Measurements from ENCODE around the gene POLA1.

Gene POLA1

DNA sequence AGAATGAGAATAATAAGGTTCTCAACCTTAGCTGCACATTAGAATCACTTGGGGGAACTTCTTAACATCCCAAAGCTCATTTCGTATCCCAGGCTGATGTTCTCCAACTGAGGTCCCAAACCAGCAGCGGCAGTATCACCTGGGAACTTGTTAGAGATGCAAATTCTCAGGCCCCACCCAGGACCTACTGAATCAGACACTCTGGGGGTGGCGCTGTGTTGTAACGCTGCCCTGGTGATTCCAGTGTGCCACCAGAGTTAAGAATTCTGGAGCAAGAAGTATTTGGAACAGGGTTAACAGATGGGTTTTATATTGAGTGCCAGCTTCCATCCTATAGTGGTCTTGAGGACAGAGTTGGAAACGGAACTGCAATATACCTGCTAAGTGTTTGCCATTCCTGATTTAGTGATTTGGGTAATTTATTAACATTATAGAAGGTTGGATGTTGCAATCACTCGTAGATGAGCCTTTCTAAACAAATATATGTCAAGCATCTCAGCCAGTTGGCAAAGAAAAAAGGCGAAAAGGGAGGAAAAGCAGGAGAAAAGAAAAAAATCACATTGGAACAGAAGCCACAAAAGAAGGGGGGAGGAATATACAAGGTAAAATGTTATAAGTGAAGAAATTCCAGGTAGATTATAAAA, 181.0 kb downstream of the POLA1 start:
- DNase-seq (ENCODE audit: low read depth in 1 of 2, low spot score in 1 of 2), result no peak

DNA sequence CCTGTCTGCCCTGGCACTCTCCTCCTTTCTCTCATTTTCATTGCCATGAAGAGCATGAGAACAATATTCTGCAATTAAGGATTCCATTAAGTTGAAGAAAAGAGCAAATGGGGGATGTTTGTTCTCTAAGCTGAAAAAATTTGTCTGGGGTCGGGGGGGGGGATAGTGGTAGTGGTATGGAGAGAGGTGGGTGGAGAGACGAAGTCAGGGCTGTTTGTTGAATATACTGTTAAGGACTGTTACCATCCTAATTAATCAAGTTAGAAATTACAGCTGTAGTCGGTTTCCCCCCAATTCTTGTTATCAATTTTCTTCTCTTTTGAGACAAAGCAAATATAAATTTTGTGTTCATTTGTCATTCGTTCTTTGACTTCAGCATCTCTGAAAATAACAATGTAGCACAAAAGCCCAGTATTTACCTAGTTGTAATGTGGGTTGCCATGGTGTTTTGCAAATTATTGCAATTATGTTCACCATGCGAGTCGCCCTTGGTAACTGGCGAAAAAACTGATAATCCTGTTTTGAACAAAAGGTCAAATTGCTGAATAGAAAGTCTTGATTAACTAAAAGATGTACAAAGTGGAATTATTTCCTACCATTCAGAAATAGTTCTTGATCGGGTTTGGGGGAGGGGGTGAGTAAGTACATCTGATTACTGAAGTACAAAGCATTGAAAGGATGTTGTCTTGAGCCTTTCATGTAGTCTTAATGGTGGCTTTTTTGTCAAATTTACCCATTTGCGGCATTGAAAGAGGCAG, 183.0 kb downstream of the POLA1 start:
- DNase-seq (ENCODE audit: low read depth in 1 of 2, low spot score in 1 of 2), result no peak

DNA sequence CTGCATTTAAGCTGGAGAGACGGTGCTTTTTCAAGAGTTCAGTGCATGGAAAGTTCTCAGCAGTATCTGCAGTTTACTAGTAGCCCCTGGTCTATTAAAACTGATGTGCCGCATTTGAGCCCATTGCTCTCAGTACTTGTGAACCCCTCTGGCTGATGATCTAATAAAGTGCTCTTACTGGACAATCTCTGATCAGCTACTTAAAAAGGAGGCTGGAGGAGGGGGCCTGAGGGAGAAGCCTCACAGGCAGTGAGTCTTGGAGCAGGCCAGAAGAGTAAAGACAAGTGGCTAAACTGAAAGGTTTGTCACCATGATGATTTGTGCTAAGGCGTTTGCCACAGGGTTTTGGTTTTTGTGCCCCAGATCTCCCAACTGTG, 183.6 kb downstream of the POLA1 start:
- DNase-seq (ENCODE audit: low read depth in 1 of 2, low spot score in 1 of 2), result no peak

GRCh38 chrX:24877854-24878650, 184.3 kb downstream of the POLA1 start:
- DNase-seq (ENCODE audit: low read depth in 1 of 2, low spot score in 1 of 2), result no peak

- DNase-seq (ENCODE audit: low read depth in 1 of 2, low spot score in 1 of 2), result no peak
Observed at GRCh38 chrX:24879679-24880078, 186.0 kb downstream of the POLA1 start.

GRCh38 chrX:24886916-24887315, 193.2 kb downstream of the POLA1 start:
- DNase-seq (ENCODE audit: low read depth in 1 of 2, low spot score in 1 of 2), result no peak

DNA sequence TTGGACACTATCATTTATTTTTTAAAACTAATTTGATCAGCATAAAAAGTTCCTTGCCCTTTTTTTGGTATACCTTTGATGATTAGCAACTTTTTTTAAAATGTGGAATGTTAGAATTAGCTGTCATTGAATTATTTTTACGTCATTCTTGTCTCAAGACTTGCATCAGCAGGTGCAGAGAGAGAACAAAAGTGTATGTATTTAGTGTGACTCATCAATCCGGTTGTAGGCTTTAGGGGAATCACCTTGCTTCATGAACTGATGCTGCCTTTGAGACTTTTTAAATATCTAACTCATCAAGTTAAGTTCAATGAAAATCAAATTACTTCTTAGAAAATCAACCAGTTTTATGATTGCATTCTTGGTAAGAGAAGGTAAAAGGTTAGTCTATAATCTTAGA, 197.0 kb downstream of the POLA1 start:
- no peak for DNase-seq (ENCODE audit: low read depth in 1 of 2, low spot score in 1 of 2)

DNA sequence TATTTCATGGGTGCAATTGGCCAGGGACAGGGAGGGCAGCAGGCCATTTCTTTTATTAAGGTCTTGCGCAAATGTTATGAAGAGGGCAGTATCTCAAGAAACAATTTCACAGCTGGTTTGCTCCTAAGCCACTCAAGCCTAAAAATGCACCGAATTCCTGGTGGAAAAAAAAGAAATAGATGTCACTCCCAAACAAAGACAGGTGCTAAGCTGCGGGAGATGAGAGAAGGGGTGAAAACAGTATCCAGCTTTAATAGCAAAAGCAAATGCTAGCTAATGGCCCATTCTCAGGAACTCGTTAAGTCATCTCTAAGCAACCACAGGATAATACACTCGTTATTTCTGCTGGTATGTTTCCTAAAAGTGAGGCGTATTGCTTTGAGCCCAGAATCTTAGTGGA, 205.7 kb downstream of the POLA1 start:
- no peak for DNase-seq (ENCODE audit: low read depth in 1 of 2, low spot score in 1 of 2)

DNA sequence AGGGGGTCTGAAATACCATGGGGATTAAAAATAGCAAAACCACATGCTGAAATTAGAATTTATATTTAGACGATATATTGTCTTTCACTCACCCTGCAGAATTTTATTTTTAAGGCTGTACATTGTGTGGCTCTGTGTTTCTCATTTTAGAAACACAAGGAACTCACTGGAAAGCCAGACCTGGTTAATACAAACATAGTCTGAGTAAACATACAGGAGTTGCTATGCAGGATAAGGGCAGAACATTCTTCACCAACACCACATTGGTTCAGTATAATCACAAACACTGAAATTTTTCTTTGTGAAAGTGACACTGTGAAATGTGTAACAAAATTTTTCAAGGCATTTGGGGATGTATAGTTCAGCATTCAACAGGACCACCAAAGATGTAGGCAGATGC, 206.5 kb downstream of the POLA1 start:
- no peak for DNase-seq (ENCODE audit: low read depth in 1 of 2, low spot score in 1 of 2)

DNA sequence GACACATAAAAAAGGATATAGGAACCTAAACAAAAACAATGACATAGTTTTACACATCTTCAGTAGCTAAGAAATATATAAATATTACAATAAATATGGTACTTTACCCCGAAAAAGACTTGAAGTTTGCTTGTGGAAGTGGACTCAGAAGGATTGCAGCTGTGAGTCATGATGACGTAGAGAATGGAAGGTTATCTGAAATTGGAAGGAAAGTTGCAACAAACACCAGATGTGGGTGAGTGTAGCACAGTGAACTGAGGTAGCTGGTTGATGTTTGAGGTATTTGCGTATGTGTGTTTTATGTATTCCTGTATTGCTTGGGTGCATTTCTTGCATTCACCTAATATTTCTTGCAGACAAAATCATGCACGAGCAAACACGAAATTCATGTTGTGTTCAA, 209.1 kb downstream of the POLA1 start:
- DNase-seq (ENCODE audit: low read depth in 1 of 2, low spot score in 1 of 2), result no peak

GRCh38 chrX:24918715-24919114, 225.0 kb downstream of the POLA1 start:
- no peak for DNase-seq (ENCODE audit: low read depth in 1 of 2, low spot score in 1 of 2)

- no peak for DNase-seq (ENCODE audit: low read depth in 1 of 2, low spot score in 1 of 2)
Observed at GRCh38 chrX:24920769-24921168, 227.1 kb downstream of the POLA1 start.

DNA sequence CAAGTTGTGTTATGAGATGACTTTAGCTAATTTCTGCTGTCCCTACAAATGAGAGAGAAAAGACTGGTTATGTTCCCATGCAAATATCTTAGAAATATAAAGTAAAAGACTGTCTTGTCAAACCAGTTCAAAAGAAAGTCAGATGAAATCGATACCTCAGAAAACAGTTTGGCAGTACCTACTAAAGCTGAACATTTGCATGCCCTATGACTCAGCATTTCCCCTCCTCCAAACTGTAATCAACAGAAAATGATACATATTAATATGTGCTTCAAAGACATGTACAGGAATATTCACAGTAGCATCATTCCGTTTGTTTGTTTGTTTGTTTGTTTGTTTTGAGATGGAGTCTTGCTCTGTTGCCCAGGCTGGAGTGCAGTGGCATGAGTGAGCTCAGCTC, 231.7 kb downstream of the POLA1 start:
- no peak for DNase-seq (ENCODE audit: low read depth in 1 of 2, low spot score in 1 of 2)

GRCh38 chrX:24927372-24927771, 233.7 kb downstream of the POLA1 start:
- no peak for DNase-seq (ENCODE audit: low read depth in 1 of 2, low spot score in 1 of 2)

DNA sequence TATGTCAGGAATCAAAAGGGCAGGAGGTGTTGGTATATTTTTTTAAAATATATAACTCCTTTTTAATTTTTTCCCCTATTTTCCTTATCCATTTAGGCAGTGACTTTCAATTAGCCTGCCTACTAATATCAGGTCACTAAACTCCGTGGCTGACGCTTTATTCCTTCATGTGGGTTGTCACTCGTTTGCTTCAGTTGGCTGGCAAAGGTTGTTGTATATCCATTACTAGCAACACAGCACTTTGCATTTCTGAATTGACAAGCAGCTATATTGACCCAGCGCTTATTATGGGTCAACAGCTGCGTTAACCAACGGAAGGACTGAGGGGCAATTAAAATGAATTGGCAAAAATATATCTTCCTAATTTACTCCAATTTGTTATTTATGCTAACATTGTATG, 234.4 kb downstream of the POLA1 start:
- DNase-seq (ENCODE audit: low read depth in 1 of 2, low spot score in 1 of 2), result no peak

DNA sequence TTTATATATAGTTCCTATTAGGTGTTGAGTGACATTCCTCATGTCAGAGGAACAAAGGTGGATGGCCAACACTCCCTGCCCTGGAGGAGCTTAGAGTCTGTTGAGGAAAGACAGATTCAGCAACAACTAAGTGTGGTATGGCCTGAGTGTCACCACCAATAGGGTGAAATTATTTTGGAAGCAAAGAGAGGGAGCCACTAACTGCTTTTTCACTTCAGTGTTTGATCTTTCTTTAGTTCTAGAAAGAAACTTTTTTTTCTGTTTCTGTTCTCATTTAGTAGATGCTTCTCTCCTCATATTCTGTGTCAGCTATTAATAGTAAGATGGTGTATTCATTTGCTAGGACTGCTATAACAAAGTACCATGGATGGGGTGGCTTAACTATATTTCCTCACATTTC, 240.6 kb downstream of the POLA1 start:
- no peak for DNase-seq (ENCODE audit: low read depth in 1 of 2, low spot score in 1 of 2)

DNA sequence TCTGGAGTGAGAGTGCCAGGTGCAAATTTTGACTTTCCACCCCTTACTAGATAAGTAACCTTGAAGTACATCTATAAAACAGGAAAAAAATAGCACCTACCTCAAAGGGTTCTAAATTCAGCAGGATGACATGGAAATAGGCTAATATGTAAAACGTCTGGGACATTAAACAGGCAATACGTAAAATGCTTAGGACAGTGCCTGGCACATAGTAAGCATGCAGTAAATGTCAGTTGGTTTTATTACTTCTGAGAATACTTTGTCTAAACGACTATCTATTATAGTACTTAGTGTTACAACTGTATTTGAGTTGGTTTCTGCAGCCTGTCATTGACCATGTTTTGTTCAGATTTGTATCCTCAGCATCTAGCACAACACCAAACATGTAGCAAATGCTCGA, 251.3 kb downstream of the POLA1 start:
- DNase-seq (ENCODE audit: low read depth in 1 of 2, low spot score in 1 of 2), result no peak

- DNase-seq (ENCODE audit: low read depth in 1 of 2, low spot score in 1 of 2), result no peak
Observed at GRCh38 chrX:24946369-24946768, 252.7 kb downstream of the POLA1 start.

- no peak for DNase-seq (ENCODE audit: low read depth in 1 of 2, low spot score in 1 of 2)
Observed at GRCh38 chrX:24954732-24955131, 261.0 kb downstream of the POLA1 start.

DNA sequence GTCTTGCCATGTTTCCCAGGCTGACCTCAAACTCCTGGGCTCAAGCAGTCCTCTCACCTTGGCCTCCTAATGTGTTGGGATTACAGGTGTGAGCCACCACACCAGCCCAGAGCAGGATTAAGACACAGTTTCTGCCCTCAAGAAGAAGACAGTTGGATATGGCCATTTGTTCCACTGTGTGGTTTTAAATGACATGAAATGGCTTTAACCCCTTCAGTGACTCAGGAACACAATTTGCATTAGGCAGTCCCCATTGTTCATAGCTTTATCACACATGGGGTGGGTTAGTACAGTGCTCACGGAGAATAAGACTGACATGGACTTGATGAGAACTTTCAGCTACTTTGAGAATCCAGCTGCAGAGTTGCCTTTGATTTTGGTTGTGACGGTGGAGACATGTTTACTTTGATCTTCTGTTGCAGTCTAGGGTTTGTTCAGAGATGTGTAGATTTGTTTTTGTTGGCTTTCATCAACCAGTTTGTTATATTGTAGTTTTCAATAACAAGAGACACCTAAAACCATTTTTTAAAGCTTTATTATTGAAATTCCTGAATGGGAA, 261.7 kb downstream of the POLA1 start:
- DNase-seq (ENCODE audit: low read depth in 1 of 2, low spot score in 1 of 2), result no peak

DNA sequence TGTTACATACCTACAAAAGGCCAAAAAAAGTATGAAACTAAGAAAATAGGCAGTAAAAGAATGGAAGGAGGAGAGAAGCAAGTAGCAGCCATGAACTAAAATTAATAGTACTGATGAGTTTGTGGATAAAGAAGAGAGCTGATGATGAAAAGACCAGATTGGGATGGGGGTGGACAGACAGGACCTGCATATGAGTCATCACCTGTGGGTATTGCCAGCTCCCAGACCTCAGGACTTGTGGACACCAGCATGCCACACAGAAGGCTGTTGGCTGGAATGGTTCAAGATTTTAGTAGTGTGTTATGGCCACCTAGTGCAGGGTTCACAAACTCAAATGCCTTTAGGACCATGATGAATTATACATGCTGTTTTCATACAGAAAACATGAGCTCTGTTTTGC, 263.1 kb downstream of the POLA1 start:
- no peak for DNase-seq (ENCODE audit: low read depth in 1 of 2, low spot score in 1 of 2)

- no peak for DNase-seq (ENCODE audit: low read depth in 1 of 2, low spot score in 1 of 2)
Observed at GRCh38 chrX:24961809-24962208, 268.1 kb downstream of the POLA1 start.
